HepG2 (cell line): ENCODE data around the gene CDCA5.

Experiments
- ATF7 ChIP-seq, 2 experiments: fragments of 450-650 bp in 1 of 2; sonication (generic) in 1 of 2; formaldehyde crosslinking in 1 of 2; IDR thresholded peaks; 2 replicates each; pipeline versions ENCODE4 v1.4.0 to v1.6.1; 2016 to 2020; ENCODE audit warnings: antibody characterized with exemption in 1 of 2, mild to moderate bottlenecking in 1 of 2, missing genetic modification reagents in 1 of 2
- TP53 ChIP-seq: sonication (generic); formaldehyde crosslinking; conservative IDR thresholded peaks from 2 replicates; pipeline ENCODE4 v1.4.0; 2020; ENCODE audit warnings: missing genetic modification reagents
- YY1 ChIP-seq: IDR thresholded peaks from 2 replicates; pipeline ENCODE4 v1.6.1; 2011; ENCODE audit warnings: low read length, low read depth, moderate library complexity, mild to moderate bottlenecking; ENCODE audit not compliant: insufficient read depth, insufficient replicate concordance
- ZNF280D ChIP-seq: sonication (generic); formaldehyde crosslinking; IDR thresholded peaks from 2 replicates; pipeline ENCODE4 v1.5.1; 2020; ENCODE audit warnings: mild to moderate bottlenecking, missing genetic modification reagents
- ZNF335 ChIP-seq: sonication (generic); formaldehyde crosslinking; IDR thresholded peaks from 2 replicates; pipeline ENCODE4 v1.4.0; 2020; ENCODE audit warnings: missing genetic modification reagents

GRCh38 chr11:65040520-65040846 lies 43.4 kb downstream of the CDCA5 start:
- TF ChIP-seq ZNF280D (no peak), TP53 (CRISPR knock-in tag) (no peak), YY1 (no peak), ZNF335 (CRISPR knock-in tag) (no peak), ATF7 (IDR thresholded peaks at IDR 0.05) (no peak), ATF7 (CRISPR knock-in tag; IDR thresholded peaks at IDR 0.05) (no peak)
